ENCODE measurements around the gene KANSL1L.

KANSL1L gene

GRCh38 chr2:209998596-209998995 is 172.6 kb downstream of the KANSL1L start:
- no peak for DNase-seq (ENCODE audit: low read depth)

- DNase-seq (ENCODE audit: low read depth): no peak
These were observed 177.2 kb downstream of the KANSL1L start for GRCh38 chr2:209993968-209994367.

- no peak for DNase-seq (ENCODE audit: low read depth)
These were observed 180.4 kb downstream of the KANSL1L start for GRCh38 chr2:209990838-209991237.

- no peak for DNase-seq (ENCODE audit: low read depth)
These were observed 183.2 kb downstream of the KANSL1L start for GRCh38 chr2:209988010-209988409.

GRCh38 chr2:209986415-209986814 is 184.8 kb downstream of the KANSL1L start:
- no peak for DNase-seq (ENCODE audit: low read depth)

- no peak for DNase-seq (ENCODE audit: low read depth)
These were observed 185.3 kb downstream of the KANSL1L start for GRCh38 chr2:209985874-209986273.

GRCh38 chr2:209984291-209984690 is 186.9 kb downstream of the KANSL1L start:
- DNase-seq (ENCODE audit: low read depth): no peak

- DNase-seq (ENCODE audit: low read depth): peak; percentile 8
These were observed 193.6 kb downstream of the KANSL1L start for GRCh38 chr2:209977386-209978239.

- no peak for DNase-seq (ENCODE audit: low read depth)
These were observed 194.4 kb downstream of the KANSL1L start for GRCh38 chr2:209976698-209977385.

GRCh38 chr2:209974576-209974975 is 196.6 kb downstream of the KANSL1L start:
- DNase-seq (ENCODE audit: low read depth): no peak

GRCh38 chr2:209973328-209973727 is 197.9 kb downstream of the KANSL1L start:
- no peak for DNase-seq (ENCODE audit: low read depth)
